D341Med (cell line): Measurements from ENCODE around the gene SAMD14.
A peak's percentile ranks its signal among the peaks of the same experiment; 100 is the strongest.

Experiments used
- DNase-seq: peaks from one replicate; pipeline ENCODE4 v3.0.0; 2012; ENCODE audit warnings: low spot score

The SAMD14 gene

DNA sequence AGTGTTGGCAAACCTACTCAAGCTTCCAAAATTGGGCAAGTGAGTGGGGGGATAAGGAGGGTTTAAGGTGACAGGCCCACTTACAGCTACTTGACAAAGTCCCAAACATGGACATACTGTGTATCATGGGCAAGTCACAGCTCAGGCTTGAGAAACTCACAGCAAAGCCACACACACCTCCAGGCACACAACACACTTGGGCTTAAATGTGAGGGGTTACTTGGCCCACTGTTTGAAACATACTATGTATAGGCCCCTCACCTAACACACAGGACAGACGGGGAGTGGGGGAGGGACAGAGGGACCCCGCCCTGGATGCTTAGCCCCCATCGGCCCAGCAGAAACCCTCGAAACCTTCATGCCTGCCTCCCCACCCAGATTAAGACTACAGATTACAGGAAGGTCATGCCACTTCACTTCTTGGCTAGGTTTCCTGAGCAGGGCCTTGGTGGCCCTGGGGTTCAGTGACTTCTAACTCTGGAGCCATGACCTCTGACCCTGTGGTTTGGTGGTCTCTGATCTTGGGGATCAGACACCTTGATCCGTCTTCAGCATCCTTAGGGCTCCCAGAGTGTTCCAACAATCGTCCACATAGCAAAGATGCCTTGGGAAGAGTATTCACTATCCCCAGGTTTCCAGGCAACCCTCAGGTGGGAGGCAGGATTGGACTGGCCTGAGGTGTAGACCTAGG, 2.3 kb upstream of the SAMD14 start:
- DNase-seq: no peak

DNA sequence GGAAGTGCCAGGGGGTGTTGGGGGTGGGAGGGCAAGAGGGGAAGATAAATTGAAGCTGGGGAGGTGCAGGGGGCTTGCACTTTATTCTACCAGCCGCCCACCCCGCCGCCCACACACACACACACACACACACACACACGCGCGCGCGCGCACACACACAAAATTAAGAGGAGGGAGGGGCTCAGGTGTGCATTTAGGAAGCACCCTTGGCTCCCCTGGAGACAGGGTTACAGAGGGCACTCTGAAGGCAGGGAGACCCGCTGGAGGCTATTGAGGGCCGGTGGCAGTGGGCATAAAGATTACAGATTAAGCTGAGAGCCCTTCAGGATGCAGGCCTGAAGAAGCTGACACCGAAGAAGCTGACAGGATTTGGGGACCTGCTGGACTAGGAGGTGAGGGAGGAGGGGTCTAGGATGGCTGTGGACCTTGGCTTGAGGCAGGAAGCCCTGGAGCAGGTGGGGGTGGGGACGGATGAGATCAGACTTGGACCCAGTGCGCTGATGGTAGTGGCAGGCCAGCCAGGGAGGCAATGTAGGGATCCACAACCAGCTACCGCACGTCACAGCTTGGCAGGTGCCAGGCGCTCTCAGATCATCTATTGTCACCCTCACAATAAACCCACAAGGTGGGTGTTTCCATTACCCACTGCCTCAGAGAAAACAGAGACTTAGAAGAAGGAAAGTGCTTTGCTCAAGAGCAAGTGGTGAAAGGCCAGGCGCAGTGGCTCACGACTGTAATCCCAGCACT, 772 bp upstream of the SAMD14 start:
- no peak for DNase-seq

DNA sequence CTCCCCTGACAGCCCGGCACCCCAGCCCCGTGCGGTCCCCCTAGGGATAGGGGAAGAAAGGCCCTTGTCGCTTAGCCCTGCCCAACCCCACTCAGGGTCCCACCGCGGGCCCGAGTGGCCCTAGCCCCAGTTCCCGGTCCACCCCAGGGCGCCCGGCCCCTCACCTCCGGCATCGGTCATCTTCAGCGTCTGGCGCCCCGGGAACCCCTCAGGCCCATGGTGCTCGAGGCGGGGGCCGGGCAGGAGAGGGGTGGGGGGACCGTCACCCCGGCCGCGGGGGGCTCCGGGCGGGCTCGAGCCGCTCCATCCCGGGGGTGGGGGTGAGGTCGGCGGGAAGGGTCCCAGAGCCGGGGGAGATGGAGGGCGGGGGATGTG, 620 bp downstream of the SAMD14 start:
- peak; percentile 86 for DNase-seq

DNA sequence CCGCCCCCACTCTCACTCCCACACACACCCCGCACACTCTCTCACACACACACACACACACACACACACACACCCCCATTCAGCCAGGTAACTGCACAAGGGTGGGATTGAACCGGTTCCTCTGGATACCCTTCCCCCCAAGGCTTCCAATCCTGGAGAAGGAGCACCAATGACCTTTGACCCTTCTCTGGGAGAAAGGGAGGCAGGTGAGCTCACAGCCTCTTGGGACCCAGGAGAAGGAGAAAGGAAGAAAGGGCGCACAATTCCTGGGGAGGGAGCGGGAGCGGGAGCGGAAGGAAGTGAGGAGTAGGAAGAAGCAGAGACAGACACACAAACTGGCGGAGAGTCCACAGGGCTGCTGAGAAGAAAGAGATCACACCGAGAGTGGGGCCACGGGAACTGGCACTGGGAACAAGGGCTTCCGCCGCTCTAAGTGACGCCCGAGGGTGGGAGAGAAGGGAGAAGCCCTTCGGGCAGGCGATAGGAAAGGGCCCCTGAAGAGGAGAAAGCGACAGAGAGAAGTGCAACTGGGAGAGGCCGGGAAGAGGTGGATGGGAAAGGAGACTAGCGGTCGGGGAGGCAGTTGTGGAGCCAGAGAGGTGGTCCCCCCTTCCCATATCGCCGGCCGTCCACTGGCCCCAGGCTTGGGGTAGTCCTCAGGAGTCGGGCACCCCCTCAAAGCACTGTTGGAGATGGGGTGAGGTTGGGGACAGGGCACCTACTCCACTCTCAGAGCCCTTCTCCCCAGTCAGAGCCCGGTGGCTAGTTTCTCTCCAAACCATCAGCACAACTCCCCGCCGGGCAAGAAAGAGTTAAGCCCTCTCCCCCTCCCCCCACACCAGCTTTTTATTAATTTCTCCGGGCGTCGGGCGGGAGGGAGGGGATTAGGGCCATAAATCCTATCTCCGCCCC, 1.3 kb downstream of the SAMD14 start:
- no peak for DNase-seq

DNA sequence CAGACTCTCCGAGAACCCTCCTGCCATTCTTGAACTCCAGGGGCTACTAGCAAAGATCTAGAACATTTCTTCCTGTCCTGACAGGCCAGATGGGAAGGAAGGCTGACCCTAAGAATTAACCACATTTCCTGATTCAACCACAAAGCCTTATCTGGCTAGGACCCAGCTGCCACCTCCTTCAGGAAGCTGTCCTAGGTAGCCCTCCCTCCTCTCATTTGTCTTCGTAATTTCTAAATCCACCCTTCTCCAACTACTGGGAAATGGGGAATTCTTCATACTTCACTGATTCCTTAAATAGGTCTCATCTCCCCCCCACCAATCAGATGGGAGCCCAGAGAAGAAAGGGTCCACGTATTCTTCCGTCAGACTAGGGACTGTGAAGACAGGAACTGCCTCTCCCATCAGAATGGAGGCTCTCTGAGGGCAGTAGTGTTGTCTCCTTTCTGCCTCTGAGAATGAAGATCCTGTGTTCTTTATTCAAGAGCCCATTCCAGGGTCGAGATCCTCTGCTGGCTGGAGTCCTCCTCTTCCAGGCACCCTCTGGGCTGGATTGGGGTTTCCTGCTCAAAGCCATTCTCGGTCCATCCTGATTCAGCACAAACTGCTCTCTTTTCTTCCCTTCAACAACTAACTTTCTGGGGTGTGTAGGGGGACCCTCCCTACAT, 2.1 kb downstream of the SAMD14 start:
- DNase-seq: no peak

DNA sequence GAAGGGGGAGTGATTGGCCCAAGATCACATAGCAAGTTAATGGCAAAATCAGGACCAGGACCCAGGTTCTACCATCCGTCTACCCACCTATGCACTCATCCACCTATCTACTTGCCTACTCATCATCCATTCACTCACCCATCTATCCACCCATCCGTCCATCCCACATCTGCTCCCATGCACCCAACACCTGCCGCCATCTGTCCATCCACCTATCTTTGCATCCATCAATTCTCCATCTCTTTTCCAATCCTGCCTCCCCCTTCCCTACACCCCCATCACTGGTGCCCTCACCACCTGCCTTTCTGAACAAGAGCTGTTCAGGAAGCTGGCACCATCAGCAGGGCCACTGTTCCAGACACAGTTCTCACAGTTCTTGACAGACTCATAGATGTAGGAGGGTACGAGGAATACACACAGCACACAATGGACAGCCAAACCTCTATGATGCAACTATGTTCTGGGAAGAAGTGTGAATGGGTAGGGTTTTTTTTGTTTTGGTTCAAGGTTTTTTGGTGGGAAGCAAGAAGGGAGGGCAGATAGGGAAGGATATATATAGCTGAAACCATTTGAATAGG, 4.5 kb downstream of the SAMD14 start:
- no peak for DNase-seq

DNA sequence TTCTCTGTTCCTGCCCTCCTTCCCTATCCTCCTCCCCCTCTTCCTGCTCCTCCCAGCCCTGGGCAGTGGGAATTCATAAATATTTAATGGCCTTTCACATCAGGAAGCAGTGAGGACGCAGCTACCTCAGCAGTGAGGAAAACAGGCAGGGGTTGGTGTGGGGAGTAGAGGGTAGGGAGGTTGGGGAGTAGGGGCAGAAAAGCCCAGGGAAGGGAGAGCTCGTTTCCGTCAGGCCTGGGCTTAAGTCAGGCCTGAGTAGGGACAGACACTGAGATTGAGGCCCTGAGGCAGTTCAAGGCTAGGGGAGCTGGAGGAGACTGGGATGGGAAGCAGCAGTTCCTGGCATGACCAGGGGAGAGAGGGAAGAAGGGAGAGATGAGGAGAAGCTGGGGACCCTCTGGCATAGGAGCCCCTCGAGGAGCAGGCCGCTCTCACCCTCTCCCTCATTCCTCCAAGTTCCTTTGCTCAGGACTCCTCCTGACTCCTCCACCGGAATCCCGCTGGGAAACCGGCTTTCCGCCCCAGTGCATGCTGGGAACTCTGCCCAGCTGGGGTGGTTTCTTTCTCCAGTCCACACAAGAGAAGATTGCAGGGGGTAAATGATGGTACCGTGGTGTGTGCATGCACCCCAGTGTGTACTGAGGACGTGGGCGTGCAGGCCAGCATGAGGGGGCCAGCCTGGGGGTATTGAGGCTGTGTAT, 6.2 kb downstream of the SAMD14 start:
- no peak for DNase-seq

DNA sequence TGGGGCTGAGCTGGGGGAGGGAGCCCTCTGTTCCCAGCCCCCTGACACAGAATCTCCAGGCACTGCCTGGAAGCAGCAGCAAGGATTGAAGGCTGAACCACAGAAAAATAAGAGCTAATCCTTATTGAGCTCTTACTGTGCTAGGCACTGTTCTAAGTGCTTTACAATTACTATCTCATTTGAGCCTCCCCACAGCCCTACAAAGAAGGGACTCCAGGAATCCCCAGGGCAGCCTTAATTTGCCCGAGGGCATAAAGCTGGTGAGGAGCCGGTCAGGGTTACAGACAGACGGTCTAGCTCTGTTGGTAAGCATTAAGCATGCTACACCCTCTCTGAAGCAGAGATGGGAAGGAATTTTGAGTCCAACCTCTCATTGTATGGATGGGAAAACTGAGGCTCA, 7.0 kb downstream of the SAMD14 start:
- no peak for DNase-seq

DNA sequence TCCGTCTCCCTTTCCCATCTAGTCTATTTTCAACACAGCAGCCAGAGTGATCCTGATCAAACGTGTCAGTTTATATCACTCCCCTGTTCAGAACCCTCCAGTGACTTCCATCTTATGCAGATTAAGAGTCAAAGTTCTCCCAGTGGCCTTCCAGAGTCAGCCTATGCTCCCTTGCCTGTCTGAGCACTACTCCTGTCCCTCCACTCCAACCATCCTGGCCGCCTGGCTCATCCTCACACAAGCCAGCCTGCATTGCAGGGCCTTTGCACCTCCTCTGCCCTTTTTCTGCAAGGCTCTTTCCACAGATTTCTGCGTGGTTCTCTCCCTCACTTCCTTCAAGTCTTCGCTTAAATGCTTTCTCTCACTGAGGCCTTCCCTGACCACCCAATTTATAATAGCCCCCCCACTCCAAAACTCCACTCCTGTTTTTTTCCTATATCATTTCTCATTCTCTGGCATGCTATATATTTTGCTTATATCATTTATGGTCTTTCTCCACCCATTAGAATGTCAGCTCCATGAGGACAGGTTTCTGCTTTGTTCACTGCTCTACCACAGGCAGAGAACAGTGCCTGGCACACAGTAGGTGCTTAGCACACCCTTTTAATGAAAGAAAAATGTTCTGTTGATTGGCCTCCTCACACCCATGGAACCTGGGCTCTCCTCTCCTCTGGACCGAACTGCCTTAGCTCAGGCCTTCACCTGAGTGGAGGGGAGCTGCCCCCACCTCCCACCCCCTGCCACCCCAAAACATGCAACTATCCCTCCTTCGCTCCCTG, 9.3 kb downstream of the SAMD14 start:
- no peak for DNase-seq

DNA sequence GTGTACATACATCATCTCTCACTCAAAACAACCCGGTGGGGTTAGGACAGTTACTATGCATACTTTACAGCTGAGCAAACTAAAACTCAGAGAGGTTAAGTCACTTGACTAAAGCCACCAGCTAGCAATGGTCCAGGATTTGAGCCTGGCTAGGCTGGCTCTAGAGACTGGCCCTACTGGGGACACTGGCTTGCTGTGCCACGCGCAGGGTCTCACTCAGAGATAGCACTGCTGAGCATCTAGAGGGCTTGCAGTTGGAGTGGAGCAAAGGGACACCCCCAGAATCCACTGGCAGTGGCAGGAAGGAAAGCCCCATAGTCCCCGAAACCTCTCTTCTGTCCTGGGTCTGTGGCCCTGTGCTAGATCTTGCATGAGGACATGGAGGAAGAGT, 11.1 kb downstream of the SAMD14 start:
- DNase-seq: no peak

DNA sequence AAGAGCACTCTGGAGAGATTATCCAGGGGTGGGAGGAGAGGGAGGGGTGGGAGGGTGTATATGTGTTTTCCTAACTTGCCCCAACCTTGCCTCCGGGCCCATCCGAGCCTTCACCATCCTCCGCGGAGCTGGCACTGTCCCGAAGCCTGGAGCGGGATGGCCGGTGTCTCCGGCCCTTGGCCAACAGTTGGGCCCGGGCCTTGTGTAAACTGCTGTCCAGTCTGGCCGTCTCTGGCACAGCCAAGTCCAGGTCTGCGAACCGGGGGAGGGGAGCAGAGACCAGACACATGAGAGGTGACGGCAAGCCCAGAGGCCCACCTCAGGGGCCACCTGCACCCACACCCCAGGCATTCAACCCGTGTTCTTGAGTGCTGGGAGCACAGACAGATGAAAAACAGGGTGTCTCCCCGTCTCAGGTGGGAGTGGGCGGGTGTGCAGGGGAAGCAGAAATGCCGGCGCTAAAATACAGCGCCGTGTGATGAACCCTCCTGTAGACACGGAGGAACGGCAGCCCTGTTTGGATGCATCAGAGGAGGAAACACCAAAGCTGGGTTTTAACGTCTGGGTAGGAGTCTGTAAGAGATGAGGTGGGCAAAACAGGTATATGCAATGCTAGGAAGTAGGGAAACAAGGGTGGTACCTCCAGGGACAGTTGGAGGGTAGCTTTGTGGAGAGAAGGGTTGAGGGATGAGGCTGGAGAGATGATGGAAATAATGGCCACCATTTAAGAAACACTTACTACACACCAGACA, 11.7 kb downstream of the SAMD14 start:
- no peak for DNase-seq

DNA sequence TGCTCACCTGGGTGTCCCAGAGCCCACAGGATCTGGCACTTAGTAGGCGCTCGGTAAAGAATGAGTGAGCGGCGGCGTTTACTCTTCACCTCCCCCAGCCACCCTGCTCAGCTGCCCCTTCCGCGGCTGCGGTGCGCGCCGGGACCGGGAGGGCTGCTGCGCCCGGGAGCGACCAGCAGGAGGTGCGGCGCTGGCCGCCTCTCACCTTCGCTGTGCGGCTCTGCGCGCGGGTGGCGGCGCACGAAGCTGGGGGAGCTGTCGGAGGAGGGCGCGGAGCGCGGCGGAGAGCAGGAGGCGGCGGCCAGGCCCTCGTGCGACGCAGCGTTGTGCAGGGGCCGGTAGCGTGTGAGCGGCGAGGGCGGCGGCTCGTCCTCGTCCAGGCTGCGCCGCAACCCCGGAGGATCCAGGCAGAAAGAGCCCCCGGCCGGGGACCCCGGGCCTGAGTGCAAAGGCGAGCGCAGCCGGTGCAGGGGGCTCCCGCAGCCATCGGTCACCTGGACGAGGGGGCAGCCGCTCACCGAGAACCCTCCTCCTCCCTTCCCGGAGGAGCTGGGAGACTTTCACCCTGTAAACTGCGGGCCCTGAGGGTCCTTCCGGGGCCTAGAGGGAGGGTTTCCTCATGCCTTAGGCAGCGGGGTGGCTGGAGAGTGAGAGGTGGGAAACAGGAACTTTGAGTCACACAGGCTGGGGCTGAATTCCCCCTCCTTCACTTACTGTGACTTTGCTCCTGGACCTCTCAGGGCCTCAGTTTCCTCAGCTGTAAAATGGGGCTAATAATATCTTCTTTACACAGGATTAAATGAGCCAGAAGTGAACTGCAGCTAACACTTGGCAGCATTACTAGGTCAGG, 12.5 kb downstream of the SAMD14 start:
- DNase-seq: peak; percentile 95

DNA sequence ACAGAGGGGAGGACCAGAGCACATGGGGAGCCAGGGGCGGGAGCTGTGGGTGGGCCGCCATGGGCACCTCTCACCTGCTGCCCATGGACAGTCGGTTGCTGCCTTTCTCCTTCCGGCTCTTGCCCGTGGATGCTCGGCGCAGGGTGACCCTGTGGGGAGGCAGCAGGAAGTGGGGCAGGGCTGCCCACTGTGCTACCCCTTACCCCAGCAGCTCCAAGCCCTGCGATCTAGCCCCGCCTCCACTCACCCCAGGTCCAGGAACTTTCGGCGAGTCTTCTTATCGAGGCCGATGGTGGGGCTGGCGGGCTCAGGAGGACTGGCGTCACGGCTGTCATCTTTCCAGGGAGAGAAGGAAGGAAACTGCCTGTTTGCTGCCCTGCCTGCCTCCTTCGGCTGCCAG, 14.2 kb downstream of the SAMD14 start:
- no peak for DNase-seq

DNA sequence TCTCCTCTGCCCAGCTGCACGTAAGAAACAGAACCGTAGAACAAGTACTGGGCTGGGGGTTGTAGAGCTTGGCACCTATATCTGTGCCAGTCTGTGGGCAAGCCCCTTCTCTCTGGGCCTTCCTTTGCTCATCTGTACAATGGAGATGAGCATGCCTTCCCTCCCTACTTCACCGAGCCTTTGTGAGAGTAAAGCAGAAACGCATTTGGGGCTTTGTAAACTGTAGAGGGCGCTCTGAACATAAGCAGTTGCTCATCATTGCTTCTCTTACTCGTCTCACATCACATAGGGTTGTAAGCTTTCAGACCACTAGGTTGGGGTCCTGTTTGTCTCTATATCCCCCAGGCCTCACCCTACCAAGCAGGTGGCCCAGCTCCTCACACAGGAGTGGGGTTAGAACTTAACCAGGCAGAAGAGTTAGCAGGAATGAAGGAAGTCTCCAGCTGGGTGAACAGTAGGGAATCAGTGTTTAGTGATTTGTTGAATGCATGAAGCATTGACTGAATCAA, 15.1 kb downstream of the SAMD14 start:
- peak; percentile 72 for DNase-seq

DNA sequence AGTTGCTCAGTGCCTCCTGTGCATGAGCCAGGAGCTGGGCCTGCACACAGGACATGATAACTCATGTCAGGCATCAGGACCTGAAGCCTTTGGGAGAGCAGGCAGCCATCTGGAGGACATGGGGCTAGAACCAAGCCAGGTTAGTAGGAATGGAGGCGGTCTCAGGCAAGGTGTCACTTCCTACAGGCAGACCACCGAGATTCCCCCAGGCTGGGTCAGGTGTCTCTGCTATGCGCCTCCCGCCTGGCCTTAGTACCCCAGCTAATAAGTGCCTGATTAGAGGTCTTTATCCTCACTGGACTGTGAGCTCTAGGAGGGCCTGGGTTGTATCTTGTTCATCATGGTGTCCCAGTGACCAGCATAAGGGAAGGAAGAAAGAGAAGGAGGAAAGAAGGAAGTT, 15.6 kb downstream of the SAMD14 start:
- DNase-seq: no peak

DNA sequence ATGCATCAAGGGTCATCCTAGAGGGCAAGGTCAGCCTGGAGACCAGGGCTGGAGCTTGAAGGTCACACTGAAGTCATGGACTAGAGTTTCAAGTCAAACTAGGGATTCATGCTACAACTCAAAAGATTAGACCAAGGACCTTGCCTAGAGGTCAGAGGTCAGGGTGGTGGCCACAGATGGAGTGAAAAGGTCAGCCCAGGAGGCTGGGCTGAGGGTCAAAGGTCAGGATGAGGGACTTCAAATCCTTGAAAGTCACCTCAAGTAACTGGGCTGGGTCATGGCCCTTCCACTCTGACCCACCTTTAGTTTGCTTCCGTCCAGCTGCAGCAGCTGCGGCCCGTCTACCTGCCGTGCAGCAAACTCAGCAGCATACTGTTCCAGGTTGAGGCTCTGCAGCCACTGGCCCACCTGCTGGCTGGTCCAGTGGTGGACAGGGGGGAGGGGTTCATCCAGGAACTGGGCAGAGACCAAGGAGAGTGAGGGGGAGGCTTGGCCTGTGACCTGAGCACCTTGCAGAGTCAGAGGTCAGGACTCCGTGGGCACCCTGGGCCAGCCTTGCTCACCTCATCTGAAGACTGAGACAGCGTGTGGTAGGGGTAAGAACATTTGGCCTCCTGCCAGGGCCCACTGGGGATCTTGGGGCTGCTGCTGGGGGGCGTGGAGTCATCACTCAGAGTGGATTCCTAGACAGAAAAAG, 16.2 kb downstream of the SAMD14 start:
- DNase-seq: no peak

DNA sequence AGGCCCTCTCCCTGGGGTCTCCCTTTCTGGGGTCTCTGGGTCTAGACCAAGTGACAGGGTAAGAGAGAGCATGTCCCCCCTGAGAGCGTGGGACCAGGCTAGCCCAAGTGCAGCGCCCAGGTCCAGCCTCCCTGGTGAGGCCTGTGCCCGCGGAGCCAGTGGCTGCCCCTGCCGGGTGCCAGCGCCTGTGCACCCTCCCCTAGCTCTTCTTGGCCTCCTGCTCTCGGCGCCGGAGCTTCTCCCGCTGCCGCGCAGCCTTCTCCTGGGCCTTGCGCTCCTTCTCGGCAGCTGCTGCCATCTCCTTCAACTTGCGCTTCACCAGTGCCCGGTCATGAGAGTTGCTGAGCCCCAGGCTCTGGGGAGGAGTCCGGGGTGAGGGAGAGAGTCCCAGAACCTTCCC, 17.3 kb downstream of the SAMD14 start:
- DNase-seq: no peak
